ENCODE data around the gene EFS. TPM values are rescaled to one million over a fixed set of nuclear protein-coding genes. Genes with fewer than 3 reads are reported as not detected.
A peak's percentile ranks its signal among the peaks of the same experiment; 100 is the strongest.

The EFS gene
- total RNA-seq, 4 donors from 2014 or later, result 10.1 to 21.4 (median 12.8) TPM

DNA sequence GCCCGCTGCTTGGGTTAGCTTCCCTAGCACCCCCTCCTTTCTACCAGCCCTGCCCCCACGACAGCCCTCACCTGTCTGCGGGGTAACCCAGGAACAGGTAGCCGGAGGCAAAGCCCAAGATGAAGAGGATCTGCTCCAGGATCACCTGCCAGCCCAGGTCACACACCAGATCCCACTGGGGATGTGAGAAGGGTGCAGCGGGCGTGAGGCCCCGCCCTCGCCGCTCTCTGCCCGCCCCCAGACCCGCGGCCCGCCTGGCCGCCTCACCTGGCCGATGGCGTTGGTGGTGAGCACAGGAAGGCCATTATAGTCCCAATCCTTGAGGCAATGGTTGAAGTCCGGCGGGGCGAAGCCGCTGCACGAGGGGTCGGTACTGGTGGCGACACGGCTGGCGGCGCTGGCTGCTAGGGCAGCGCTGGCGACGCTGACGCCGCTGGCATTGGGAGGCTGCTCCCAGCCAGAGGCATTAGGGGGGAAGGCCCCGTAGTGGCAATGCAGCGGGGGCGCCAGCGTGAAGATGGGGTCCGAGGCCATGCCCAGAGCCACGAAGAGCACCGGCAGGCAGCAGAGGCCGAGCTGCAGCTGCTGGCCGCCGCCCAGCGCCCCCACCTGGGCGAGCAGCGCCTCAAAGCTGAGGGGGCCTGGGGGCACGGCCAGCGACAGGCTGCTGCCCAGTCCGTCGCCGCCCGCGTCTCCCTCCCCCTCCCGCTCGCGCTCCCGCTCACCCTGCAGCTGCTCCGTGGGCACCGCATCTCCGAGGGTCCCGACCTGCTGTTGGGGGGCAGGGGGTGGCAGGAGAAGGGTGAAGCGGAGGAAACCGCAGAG is 13.1 kb downstream of the EFS start:
- peaks cover 0 to 17% (median 6%) of the 10 kb centered on the region in 4 donors for H3K36me3 ChIP-seq
- intact Hi-C loops (cut with DNase I), result no loop called here
- TF ChIP-seq POLR2A (IDR thresholded peaks at IDR 0.05; ENCODE audit: low read depth) (no peak), POLR2AphosphoS5 (IDR thresholded peaks at IDR 0.05) (no peak), CTCF (IDR thresholded peaks at IDR 0.05) (no peak), EP300 (IDR thresholded peaks at IDR 0.05) (no peak)
- peaks cover 10 to 22% (median 21%) of the 10 kb centered on the region in 4 donors for H3K4me1 ChIP-seq
- WGBS, result 13% methylated on average over 33 of the region's 61 CpGs
- peak overlapping the region; percentile 27 to 81 (median 60) for H3K27ac ChIP-seq (replicated peaks in 1 of 4)
- H3K27me3 ChIP-seq, result no peaks in the 10 kb centered on the region
- no peaks in the 10 kb centered on the region for H3K9me3 ChIP-seq
- peak overlapping the region; percentile 62 to 88 (median 70) for H3K4me3 ChIP-seq
- DNase-seq (ENCODE audit: extremely low spot score), result no peak

- no peak for TF ChIP-seq POLR2AphosphoS5 (IDR thresholded peaks at IDR 0.05)
- no peak for TF ChIP-seq CTCF (IDR thresholded peaks at IDR 0.05)
- Histone ChIP-seq H3K4me1 (peaks cover 13 to 22% (median 21%) of the 10 kb centered on the region in 4 donors), H3K27me3 (no peaks in the 10 kb centered on the region), H3K9me3 (no peaks in the 10 kb centered on the region), H3K4me3 (no peak overlapping the region), H3K27ac (replicated peaks in 1 of 4) (no peak overlapping the region), H3K36me3 (peaks cover 0 to 12% (median 5%) of the 10 kb centered on the region in 4 donors)
- intact Hi-C loops (cut with DNase I), result no loop called here
- 92% methylated on average over 8 of the region's 8 CpGs for WGBS
- no peak for DNase-seq (ENCODE audit: extremely low spot score)
These were observed 15.7 kb downstream of the EFS start for GRCh38 chr14:23349156-23349845.

DNA sequence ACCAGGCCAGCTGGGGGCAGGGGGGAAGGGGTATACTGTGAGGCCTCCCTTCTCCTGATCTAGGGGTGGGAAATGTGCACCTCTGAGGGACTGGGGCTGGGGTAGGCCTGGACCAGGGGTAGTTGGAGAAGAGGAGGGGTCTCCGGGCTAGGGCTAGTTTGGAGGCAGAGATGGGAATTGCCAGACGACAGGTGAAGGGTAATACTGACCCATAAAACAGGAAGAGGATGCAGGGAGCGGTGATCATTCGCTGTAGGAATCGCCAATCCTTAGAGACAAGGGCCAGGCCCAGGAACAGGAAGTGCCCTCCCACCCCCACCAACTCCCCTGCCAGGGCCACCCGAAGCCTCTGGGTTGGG is 16.7 kb downstream of the EFS start:
- Histone ChIP-seq H3K27me3 (no peaks in the 10 kb centered on the region), H3K4me3 (no peak overlapping the region), H3K36me3 (peaks cover 0 to 12% (median 5%) of the 10 kb centered on the region in 4 donors), H3K4me1 (peaks cover 13 to 20% (median 19%) of the 10 kb centered on the region in 4 donors), H3K9me3 (no peaks in the 10 kb centered on the region), H3K27ac (replicated peaks in 1 of 4) (no peak overlapping the region)
- intact Hi-C loops (cut with DNase I), result no loop called here
- 85% methylated on average over 6 of the region's 6 CpGs for WGBS
- TF ChIP-seq CTCF (IDR thresholded peaks at IDR 0.05) (no peak), EP300 (IDR thresholded peaks at IDR 0.05) (no peak), POLR2A (IDR thresholded peaks at IDR 0.05; ENCODE audit: low read depth) (no peak), POLR2AphosphoS5 (IDR thresholded peaks at IDR 0.05) (no peak)
- no peak for DNase-seq (ENCODE audit: extremely low spot score)

GRCh38 chr14:23347406-23348296 is 17.3 kb downstream of the EFS start:
- no peak for TF ChIP-seq EP300 (IDR thresholded peaks at IDR 0.05)
- TF ChIP-seq POLR2AphosphoS5 (IDR thresholded peaks at IDR 0.05), result no peak
- no peak for TF ChIP-seq CTCF (IDR thresholded peaks at IDR 0.05)
- no peak for TF ChIP-seq POLR2A (IDR thresholded peaks at IDR 0.05; ENCODE audit: low read depth)
- H3K4me1 ChIP-seq, result peaks cover 9 to 14% (median 13%) of the 10 kb centered on the region in 4 donors
- H3K36me3 ChIP-seq, result peaks cover 0 to 12% (median 5%) of the 10 kb centered on the region in 4 donors
- no peak for DNase-seq (ENCODE audit: extremely low spot score)
- no peaks in the 10 kb centered on the region for H3K27me3 ChIP-seq
- H3K4me3 ChIP-seq, result no peak overlapping the region
- no peaks in the 10 kb centered on the region for H3K9me3 ChIP-seq
- intact Hi-C loops (cut with DNase I), result no loop called here
- WGBS, result 96% methylated on average over 11 of the region's 19 CpGs
- no peak overlapping the region for H3K27ac ChIP-seq (replicated peaks in 1 of 4)
